GM21723 (cell line): Measurements from ENCODE around the gene MT1HL1.
"Not testable (repeated sequence)": the region's sequence is repeated elsewhere in the genome, so short reads cannot be mapped to it uniquely, and the experiment has no call there.

Experiments
- ATAC-seq: cut with Tn5 transposase; IDR thresholded peaks from one replicate; pipeline ENCODE4 v1.9.1; 2021; ENCODE audit warnings: mild to moderate bottlenecking, moderate library complexity; ENCODE audit not compliant: unreplicated experiment

MT1HL1 gene

GRCh38 chr1:237018896-237019295 lies 14.7 kb upstream of the MT1HL1 start:
- no peak for ATAC-seq

GRCh38 chr1:237016626-237017025 lies 12.4 kb upstream of the MT1HL1 start:
- no peak for ATAC-seq

GRCh38 chr1:237013608-237014007 lies 9.4 kb upstream of the MT1HL1 start:
- ATAC-seq: no peak

- no peak for ATAC-seq
Observed at GRCh38 chr1:237012788-237013383, 8.6 kb upstream of the MT1HL1 start.

- no peak for ATAC-seq
Observed at GRCh38 chr1:237012361-237012760, 8.1 kb upstream of the MT1HL1 start.

- no peak for ATAC-seq
Observed at GRCh38 chr1:237011432-237011831, 7.2 kb upstream of the MT1HL1 start.

GRCh38 chr1:237009611-237010010 lies 5.4 kb upstream of the MT1HL1 start:
- ATAC-seq: no peak

GRCh38 chr1:237007147-237007881 lies 3.1 kb upstream of the MT1HL1 start:
- ATAC-seq: no peak

GRCh38 chr1:237005674-237006073 lies 1.4 kb upstream of the MT1HL1 start:
- ATAC-seq: no peak

GRCh38 chr1:237003516-237003915 lies 725 bp downstream of the MT1HL1 start:
- no peak for ATAC-seq

- ATAC-seq: no peak
Observed at GRCh38 chr1:237000191-237000590, 4.0 kb downstream of the MT1HL1 start.

- no peak for ATAC-seq
Observed at GRCh38 chr1:236998546-236998945, 5.7 kb downstream of the MT1HL1 start.

GRCh38 chr1:236997882-236998281 lies 6.4 kb downstream of the MT1HL1 start:
- no peak for ATAC-seq

GRCh38 chr1:236997361-236997760 lies 6.9 kb downstream of the MT1HL1 start:
- no peak for ATAC-seq

GRCh38 chr1:236994450-236994849 lies 9.8 kb downstream of the MT1HL1 start:
- ATAC-seq: no peak

- ATAC-seq: no peak
Observed at GRCh38 chr1:236992449-236992848, 11.8 kb downstream of the MT1HL1 start.

- no peak for ATAC-seq
Observed at GRCh38 chr1:236990052-236990445, 14.2 kb downstream of the MT1HL1 start.

GRCh38 chr1:236989290-236990051 lies 14.8 kb downstream of the MT1HL1 start:
- no peak for ATAC-seq

- ATAC-seq: no peak
Observed at GRCh38 chr1:236983818-236984217, 20.4 kb downstream of the MT1HL1 start.

- ATAC-seq: no peak
Observed at GRCh38 chr1:236982380-236982779, 21.9 kb downstream of the MT1HL1 start.

- not testable (repeated sequence) for ATAC-seq
Observed at GRCh38 chr1:236981431-236981830, 22.8 kb downstream of the MT1HL1 start.

GRCh38 chr1:236980673-236981072 lies 23.6 kb downstream of the MT1HL1 start:
- ATAC-seq: no peak
